ENCODE results near the gene LYPLAL1. TPM values are rescaled to one million over a fixed set of nuclear protein-coding genes. Genes with fewer than 3 reads are reported as not detected.
"Not testable (repeated sequence)": the region's sequence is repeated elsewhere in the genome, so short reads cannot be mapped to it uniquely, and the experiment has no call there.

The LYPLAL1 gene
- total RNA-seq, 1 donor from 2014 or later: 16.0 TPM

GRCh38 chr1:219189021-219189824 is 15.5 kb downstream of the LYPLAL1 start:
- H3K4me3 Mint-ChIP-seq (ENCODE audit: unreplicated experiment): no peak overlapping the region
- no peak for TF ChIP-seq CTCF (IDR thresholded peaks at IDR 0.05)
- peaks cover 11% of the 10 kb centered on the region for H3K9me3 Mint-ChIP-seq (ENCODE audit: unreplicated experiment)
- peaks cover 32% of the 10 kb centered on the region for H3K36me3 Mint-ChIP-seq (ENCODE audit: unreplicated experiment)
- no peaks in the 10 kb centered on the region for H3K27me3 Mint-ChIP-seq (ENCODE audit: unreplicated experiment)
- H3K27ac Mint-ChIP-seq (ENCODE audit: unreplicated experiment): peak overlapping the region; percentile 19
- peaks cover 20% of the 10 kb centered on the region for H3K4me1 Mint-ChIP-seq (ENCODE audit: unreplicated experiment)
- DNase-seq (ENCODE audit: extremely low spot score, unreplicated experiment): no peak

- Mint-ChIP-seq H3K27ac (ENCODE audit: unreplicated experiment) (no peak overlapping the region), H3K36me3 (ENCODE audit: unreplicated experiment) (peaks cover 28% of the 10 kb centered on the region), H3K4me1 (ENCODE audit: unreplicated experiment) (peaks cover 20% of the 10 kb centered on the region), H3K9me3 (ENCODE audit: unreplicated experiment) (peaks cover 6% of the 10 kb centered on the region), H3K27me3 (ENCODE audit: unreplicated experiment) (no peaks in the 10 kb centered on the region), H3K4me3 (ENCODE audit: unreplicated experiment) (no peak overlapping the region)
- no peak for DNase-seq (ENCODE audit: extremely low spot score, unreplicated experiment)
- no peak for TF ChIP-seq CTCF (IDR thresholded peaks at IDR 0.05)
Observed at GRCh38 chr1:219189952-219190351, 16.3 kb downstream of the LYPLAL1 start.

GRCh38 chr1:219190605-219191004 is 16.9 kb downstream of the LYPLAL1 start:
- no peaks in the 10 kb centered on the region for H3K27me3 Mint-ChIP-seq (ENCODE audit: unreplicated experiment)

GRCh38 chr1:219195833-219196232 is 22.2 kb downstream of the LYPLAL1 start:
- H3K4me1 Mint-ChIP-seq (ENCODE audit: unreplicated experiment); H3K27me3 Mint-ChIP-seq (ENCODE audit: unreplicated experiment); H3K4me3 Mint-ChIP-seq (ENCODE audit: unreplicated experiment); H3K9me3 Mint-ChIP-seq (ENCODE audit: unreplicated experiment); H3K27ac Mint-ChIP-seq (ENCODE audit: unreplicated experiment); DNase-seq (ENCODE audit: extremely low spot score, unreplicated experiment): not testable (repeated sequence)
- peaks cover 41% of the 10 kb centered on the region for H3K36me3 Mint-ChIP-seq (ENCODE audit: unreplicated experiment)

More at GRCh38 chr1:219190605-219191004, 16.9 kb downstream of the LYPLAL1 start:
- no peak for TF ChIP-seq CTCF (IDR thresholded peaks at IDR 0.05)
- Mint-ChIP-seq H3K9me3 (ENCODE audit: unreplicated experiment) (peaks cover 2% of the 10 kb centered on the region), H3K4me3 (ENCODE audit: unreplicated experiment) (no peak overlapping the region), H3K4me1 (ENCODE audit: unreplicated experiment) (peaks cover 20% of the 10 kb centered on the region), H3K27ac (ENCODE audit: unreplicated experiment) (no peak overlapping the region), H3K36me3 (ENCODE audit: unreplicated experiment) (peaks cover 30% of the 10 kb centered on the region)
- DNase-seq (ENCODE audit: extremely low spot score, unreplicated experiment): no peak

- H3K4me1 Mint-ChIP-seq (ENCODE audit: unreplicated experiment): peaks cover 7% of the 10 kb centered on the region
- peaks cover 3% of the 10 kb centered on the region for H3K9me3 Mint-ChIP-seq (ENCODE audit: unreplicated experiment)
- H3K36me3 Mint-ChIP-seq (ENCODE audit: unreplicated experiment): peaks cover 11% of the 10 kb centered on the region
- H3K27me3 Mint-ChIP-seq (ENCODE audit: unreplicated experiment): no peaks in the 10 kb centered on the region
- no peak for TF ChIP-seq CTCF (IDR thresholded peaks at IDR 0.05)
- H3K27ac Mint-ChIP-seq (ENCODE audit: unreplicated experiment): no peak overlapping the region
- DNase-seq (ENCODE audit: extremely low spot score, unreplicated experiment): no peak
- H3K4me3 Mint-ChIP-seq (ENCODE audit: unreplicated experiment): no peak overlapping the region
Observed at GRCh38 chr1:219201656-219202055, 28.0 kb downstream of the LYPLAL1 start.

Measured in osteocyte (in vitro differentiated cells).